GM12864 (cell line): ENCODE data around the gene ANKRD44.

Source experiments
- DNase-seq: peaks from one replicate; pipeline ENCODE4 v3.0.0-alpha.2; 2011; ENCODE audit warnings: low read depth
- H3K4me3 ChIP-seq: 2 replicates; pipeline ENCODE4 v1.5.1; 2011; ENCODE audit warnings: mild to moderate bottlenecking, low read depth, low read length, control low read depth
- TF ChIP-seq, protein P1 (sequence below): IDR thresholded peaks from 2 replicates; pipeline ENCODE4 v1.5.1; 2011; ENCODE audit warnings: low read depth, mild to moderate bottlenecking, moderate library complexity, low read length, control low read depth, inconsistent platforms; ENCODE audit errors: missing control alignments

ANKRD44 gene

GRCh38 chr2:197189426-197190099, 121.0 kb downstream of the ANKRD44 start:
- DNase-seq, result no peak
- TF ChIP-seq, protein P1, sequence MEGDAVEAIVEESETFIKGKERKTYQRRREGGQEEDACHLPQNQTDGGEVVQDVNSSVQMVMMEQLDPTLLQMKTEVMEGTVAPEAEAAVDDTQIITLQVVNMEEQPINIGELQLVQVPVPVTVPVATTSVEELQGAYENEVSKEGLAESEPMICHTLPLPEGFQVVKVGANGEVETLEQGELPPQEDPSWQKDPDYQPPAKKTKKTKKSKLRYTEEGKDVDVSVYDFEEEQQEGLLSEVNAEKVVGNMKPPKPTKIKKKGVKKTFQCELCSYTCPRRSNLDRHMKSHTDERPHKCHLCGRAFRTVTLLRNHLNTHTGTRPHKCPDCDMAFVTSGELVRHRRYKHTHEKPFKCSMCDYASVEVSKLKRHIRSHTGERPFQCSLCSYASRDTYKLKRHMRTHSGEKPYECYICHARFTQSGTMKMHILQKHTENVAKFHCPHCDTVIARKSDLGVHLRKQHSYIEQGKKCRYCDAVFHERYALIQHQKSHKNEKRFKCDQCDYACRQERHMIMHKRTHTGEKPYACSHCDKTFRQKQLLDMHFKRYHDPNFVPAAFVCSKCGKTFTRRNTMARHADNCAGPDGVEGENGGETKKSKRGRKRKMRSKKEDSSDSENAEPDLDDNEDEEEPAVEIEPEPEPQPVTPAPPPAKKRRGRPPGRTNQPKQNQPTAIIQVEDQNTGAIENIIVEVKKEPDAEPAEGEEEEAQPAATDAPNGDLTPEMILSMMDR, result no peak
- no peak overlapping the region for H3K4me3 ChIP-seq

DNA sequence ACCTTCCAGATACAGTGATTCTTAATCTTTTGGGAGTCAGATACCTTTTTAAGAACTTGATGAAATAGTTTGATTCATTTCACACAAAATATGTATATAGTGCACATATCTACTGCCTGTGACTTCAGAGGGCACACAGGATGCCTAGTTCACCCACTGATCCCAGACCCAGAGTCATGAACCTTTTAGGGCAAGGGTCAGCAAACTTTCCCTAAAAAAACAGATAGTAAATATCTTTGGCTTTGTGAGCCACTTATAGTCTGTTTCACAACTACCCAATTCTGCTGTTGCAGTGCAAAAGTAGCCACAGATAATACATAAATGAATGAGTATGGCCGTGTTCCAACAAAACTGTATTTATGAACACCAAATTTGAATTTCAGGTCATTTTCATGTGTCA, 124.9 kb downstream of the ANKRD44 start:
- DNase-seq, result no peak
- TF ChIP-seq, protein P1, result no peak
- no peak overlapping the region for H3K4me3 ChIP-seq

GRCh38 chr2:197184959-197185586, 125.5 kb downstream of the ANKRD44 start:
- H3K4me3 ChIP-seq, result no peak overlapping the region
- TF ChIP-seq, protein P1, result no peak
- no peak for DNase-seq

DNA sequence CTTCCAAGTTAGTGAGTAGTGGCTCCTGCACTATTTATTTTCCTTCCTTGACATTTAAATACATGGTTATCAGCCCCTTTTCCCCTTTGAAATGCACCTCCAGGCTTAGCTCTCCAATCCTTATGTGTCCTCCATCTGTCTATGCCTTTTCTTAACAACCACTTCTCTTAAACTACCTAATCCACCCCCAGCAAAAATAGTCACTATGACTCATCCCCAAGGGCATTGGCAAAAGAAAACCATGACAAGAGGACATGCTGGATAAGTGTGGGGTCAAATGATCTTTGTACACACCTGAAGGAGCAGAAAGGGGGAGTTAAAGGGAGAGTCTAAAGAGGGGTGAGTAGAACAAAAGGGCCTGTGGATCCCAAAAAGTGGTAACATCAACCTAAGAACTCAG, 127.2 kb downstream of the ANKRD44 start:
- no peak overlapping the region for H3K4me3 ChIP-seq
- no peak for DNase-seq
- TF ChIP-seq, protein P1, result no peak

DNA sequence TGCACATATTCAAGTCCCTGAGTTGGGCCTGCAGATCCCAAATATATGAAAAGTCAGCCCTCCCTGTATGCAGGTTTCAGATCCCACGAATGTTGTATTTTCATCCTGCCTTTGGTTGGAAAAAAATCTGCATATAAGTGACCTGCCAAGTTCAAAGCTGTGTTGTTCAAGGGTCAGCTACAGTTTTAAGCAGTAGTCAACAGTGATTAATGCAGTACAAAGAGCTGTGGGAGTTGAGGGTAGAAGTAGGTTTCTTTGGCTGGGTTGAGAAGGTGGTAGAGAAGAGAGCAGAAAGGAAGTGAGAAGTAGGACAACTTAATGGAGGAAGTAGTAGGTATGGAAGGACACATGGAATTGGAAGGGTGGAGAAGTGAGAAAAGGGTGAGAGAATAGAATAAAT, 127.9 kb downstream of the ANKRD44 start:
- no peak for DNase-seq
- H3K4me3 ChIP-seq, result no peak overlapping the region
- TF ChIP-seq, protein P1, result no peak

DNA sequence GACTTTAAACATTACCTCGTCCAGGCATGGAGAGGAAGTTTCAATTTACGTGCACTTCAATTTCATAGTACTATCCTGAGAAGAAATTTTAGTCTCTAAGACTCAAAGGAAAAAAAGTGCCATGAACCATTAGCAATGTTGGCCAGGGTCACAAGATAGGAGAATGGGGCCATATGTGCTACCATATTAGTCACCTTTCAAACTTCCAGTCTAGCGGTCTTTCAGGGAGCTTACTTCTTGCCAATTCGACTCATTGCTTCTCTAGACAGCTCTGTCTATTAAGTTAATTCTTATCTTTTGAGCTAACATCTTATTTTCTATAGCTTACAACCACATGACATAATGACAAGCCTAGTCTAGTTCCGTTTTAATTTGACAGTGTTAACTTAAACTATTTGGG, 129.1 kb downstream of the ANKRD44 start:
- no peak overlapping the region for H3K4me3 ChIP-seq
- DNase-seq, result no peak
- TF ChIP-seq, protein P1, result no peak

DNA sequence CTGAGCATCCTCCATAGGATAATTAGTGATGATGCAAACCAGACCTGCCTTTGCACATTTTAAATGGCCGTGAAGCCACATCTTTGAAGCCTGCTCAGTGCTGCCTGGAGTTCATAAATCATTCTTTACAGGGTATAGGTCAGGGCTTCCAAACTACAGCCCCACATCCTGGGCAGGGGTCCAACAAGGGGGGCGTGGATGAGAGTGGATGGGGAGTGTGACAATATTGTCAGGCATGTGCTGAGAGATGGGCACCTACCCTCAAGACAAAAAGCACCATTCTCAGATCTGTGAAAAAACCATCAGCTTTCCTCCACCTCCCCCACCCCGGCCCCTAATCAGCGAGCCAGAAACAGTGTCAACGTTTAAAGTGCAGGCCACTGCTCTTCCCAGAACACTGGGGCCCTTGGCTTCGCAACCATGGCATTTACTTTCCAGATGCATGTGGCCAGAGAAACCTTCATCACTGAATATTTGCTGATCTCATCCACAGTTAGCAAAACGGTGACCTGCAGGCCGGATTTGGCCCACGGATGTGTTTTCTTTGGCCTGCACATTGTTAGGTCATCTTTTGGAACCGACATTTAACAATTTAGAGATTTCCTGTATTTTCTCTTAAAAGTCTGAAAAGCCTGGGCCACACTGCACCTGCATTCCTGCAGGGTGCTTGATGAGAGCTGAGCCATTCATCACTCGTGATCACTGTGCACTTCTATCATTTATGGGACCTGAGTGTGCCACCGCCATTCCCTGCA, 130.7 kb downstream of the ANKRD44 start:
- TF ChIP-seq, protein P1, result no peak
- DNase-seq, result no peak
- H3K4me3 ChIP-seq, result no peak overlapping the region
